IMR-90 (cell line): Measurements from ENCODE around the gene DNAH8. TPM values are rescaled to one million over a fixed set of nuclear protein-coding genes. Genes with fewer than 3 reads are reported as not detected.

ENCODE experiments used
- ATAC-seq: fragments of 200-7000 bp; cut with Tn5 transposase; 2 replicates; pipeline ENCODE4 v1.9.1; 2020; ENCODE audit warnings: low read depth, mild to moderate bottlenecking, moderate library complexity
- BruUV-seq: library from RNA; stranded (reverse); fragments of 400-500 nt; replicated peaks from 2 replicates; lab custom pipeline; 2021; lab: Mats Ljungman, UMichigan
- CTCF ChIA-PET: fragments of 300-600 bp; formaldehyde crosslinking; extraction: SDS; loops from one replicate; lab custom pipeline; 2021; ENCODE audit warnings: antibody characterized with exemption; lab: Yijun Ruan, JAX
- POLR2A ChIA-PET: fragments of 300-600 bp; sonication (Branson Sonifier 250); formaldehyde crosslinking; loops from one replicate; lab custom pipeline; 2022; ENCODE audit warnings: antibody characterized with exemption; ENCODE audit not compliant: unreplicated experiment; lab: Charles Lee
- DNase-seq: peaks from one replicate; pipeline ENCODE4 v3.0.0; 2013
- H2AFZ ChIP-seq: replicated peaks from 2 replicates; pipeline ENCODE3; 2013; ENCODE audit warnings: low read length, mild to moderate bottlenecking; ENCODE audit not compliant: poor library complexity
- H2AK5ac ChIP-seq: 2 replicates; pipeline ENCODE4 v1.6.1; 2013; ENCODE audit warnings: low read depth, low read length, inconsistent platforms
- H2AK9ac ChIP-seq: replicated peaks from 2 replicates; pipeline ENCODE3; 2013; ENCODE audit warnings: mild to moderate bottlenecking, low read depth, low read length, moderate library complexity; ENCODE audit not compliant: poor library complexity
- H2BK120ac ChIP-seq: 2 replicates; pipeline ENCODE4 v1.6.1; 2013; ENCODE audit warnings: low read depth, low read length, inconsistent platforms
- H2BK15ac ChIP-seq: 3 replicates; pipeline ENCODE4 v1.6.1; 2013; ENCODE audit warnings: low read depth, low read length, inconsistent platforms
- H2BK20ac ChIP-seq: 2 replicates; pipeline ENCODE4 v1.6.1; 2013; ENCODE audit warnings: low read depth, mild to moderate bottlenecking, inconsistent platforms, low read length, moderate library complexity
- H2BK5ac ChIP-seq: 2 replicates; pipeline ENCODE4 v1.6.1; 2013; ENCODE audit warnings: mild to moderate bottlenecking, low read depth, low read length, inconsistent platforms; ENCODE audit not compliant: poor library complexity, severe bottlenecking
- H3K14ac ChIP-seq: replicated peaks from 2 replicates; pipeline ENCODE4 v1.6.1; 2013; ENCODE audit warnings: low read depth, low read length, inconsistent platforms
- H3K18ac ChIP-seq: 2 replicates; pipeline ENCODE4 v1.6.1; 2013; ENCODE audit warnings: low read depth, low read length, control low read depth
- H3K23ac ChIP-seq: 2 replicates; pipeline ENCODE4 v1.6.1; 2013; ENCODE audit warnings: low read depth, low read length, inconsistent platforms
- H3K27ac ChIP-seq: 2 replicates; pipeline ENCODE4 v1.5.1; 2013; ENCODE audit warnings: mild to moderate bottlenecking, control low read depth, low read length; ENCODE audit not compliant: insufficient read depth
- H3K27me3 ChIP-seq: 2 replicates; pipeline ENCODE4 v1.6.1; 2013; ENCODE audit warnings: low read length; ENCODE audit not compliant: control insufficient read depth, insufficient read depth
- H3K36me3 ChIP-seq: 2 replicates; pipeline ENCODE4 v1.6.1; 2013; ENCODE audit warnings: low read length, mixed read lengths; ENCODE audit not compliant: control insufficient read depth, insufficient read depth
- H3K4ac ChIP-seq: 2 replicates; pipeline ENCODE4 v1.6.1; 2013; ENCODE audit warnings: low read depth, low read length, inconsistent platforms
- H3K4me1 ChIP-seq: 2 replicates; pipeline ENCODE4 v1.6.1; 2013; ENCODE audit warnings: low read length, mixed read lengths; ENCODE audit not compliant: control insufficient read depth, insufficient read depth
- H3K4me2 ChIP-seq: 2 replicates; pipeline ENCODE4 v1.6.1; 2013; ENCODE audit warnings: low read depth, mild to moderate bottlenecking, control low read depth, low read length, moderate library complexity
- H3K4me3 ChIP-seq: 2 replicates; pipeline ENCODE4 v1.5.1; 2013; ENCODE audit warnings: low read depth, mild to moderate bottlenecking, control low read depth, low read length, moderate library complexity; ENCODE audit not compliant: insufficient read depth
- H3K56ac ChIP-seq: 2 replicates; pipeline ENCODE4 v1.6.1; 2013; ENCODE audit warnings: low read length, inconsistent platforms; ENCODE audit not compliant: insufficient read depth; ENCODE audit errors: extremely low read depth
- H3K79me1 ChIP-seq, 2 experiments: 2 replicates each; pipeline ENCODE4 v1.6.1; 2013; ENCODE audit warnings: low read length in 2 of 2, inconsistent platforms in 1 of 2, low read depth in 1 of 2
- H3K9ac ChIP-seq: 2 replicates; pipeline ENCODE4 v1.6.1; 2013; ENCODE audit warnings: low read depth, low read length, control low read depth
- H3K9me1 ChIP-seq: 2 replicates; pipeline ENCODE4 v1.6.1; 2013; ENCODE audit warnings: low read length, inconsistent platforms; ENCODE audit not compliant: insufficient read depth
- H3K9me3 ChIP-seq: 2 replicates; pipeline ENCODE4 v1.6.1; 2013; ENCODE audit warnings: low read length; ENCODE audit not compliant: control insufficient read depth, insufficient read depth
- H4K20me1 ChIP-seq: 2 replicates; pipeline ENCODE4 v1.6.1; 2013; ENCODE audit warnings: low read length, inconsistent platforms; ENCODE audit not compliant: insufficient read depth
- H4K5ac ChIP-seq: 2 replicates; pipeline ENCODE4 v1.6.1; 2013; ENCODE audit warnings: mild to moderate bottlenecking, low read depth, low read length, control low read depth
- H4K8ac ChIP-seq, 2 experiments: 2 replicates each; pipeline ENCODE4 v1.6.1; 2013; ENCODE audit warnings: low read depth in 2 of 2, low read length in 2 of 2, control low read depth in 1 of 2, inconsistent platforms in 1 of 2
- H4K91ac ChIP-seq: 2 replicates; pipeline ENCODE4 v1.6.1; 2013; ENCODE audit warnings: low read depth, low read length, inconsistent platforms; ENCODE audit not compliant: insufficient read depth
- BHLHE40 ChIP-seq: fragments of 150-350 bp; IDR thresholded peaks from 2 replicates; pipeline ENCODE4 v1.6.1; 2016; ENCODE audit warnings: mild to moderate bottlenecking, low read depth, low read length
- FOS ChIP-seq: fragments of 150-350 bp; IDR thresholded peaks from 2 replicates; pipeline ENCODE4 v1.6.1; 2016; ENCODE audit warnings: low read depth, low read length
- MAZ ChIP-seq: IDR thresholded peaks from 2 replicates; pipeline ENCODE4 v1.6.1; 2012; ENCODE audit warnings: low read depth, mild to moderate bottlenecking, low read length, improper control_type of control experiment, moderate library complexity, borderline replicate concordance
- NFE2L2 ChIP-seq: fragments of 150-350 bp; IDR thresholded peaks from 2 replicates; pipeline ENCODE4 v1.6.1; 2016; ENCODE audit warnings: low read depth, mild to moderate bottlenecking, low read length
- POLR2A ChIP-seq: IDR thresholded peaks from 2 replicates; pipeline ENCODE4 v1.6.1; 2012; ENCODE audit warnings: mild to moderate bottlenecking, low read depth, low read length
- RCOR1 ChIP-seq: IDR thresholded peaks from 2 replicates; pipeline ENCODE4 v1.6.1; 2012; ENCODE audit warnings: mild to moderate bottlenecking, low read length, improper control_type of control experiment; ENCODE audit not compliant: insufficient replicate concordance
- dilution Hi-C: fragments of 300-500 bp; cut with HindIII; formaldehyde crosslinking; loops from one replicate; pipeline ENCODE4 v1.14.3; 2018; ENCODE audit warnings: low sequenced_read_pairs; ENCODE audit not compliant: unreplicated experiment
- in situ Hi-C: fragments of 300-500 bp; cut with MboI; formaldehyde crosslinking; loops from 3 replicates; pipeline ENCODE4 v1.14.3; 2019; ENCODE audit warnings: low sequenced_read_pairs, inconsistent platforms, mixed read lengths
- intact Hi-C: fragments of 100-400 bp; cut with micrococcal nuclease; formaldehyde crosslinking; loops from 2 replicates; pipeline ENCODE4 v1.10.0; 2022
- polyA plus RNA-seq, 3 experiments: library from polyadenylated mRNA; depleted of rRNA; stranded (reverse); fragments of >200 nt; gene quantifications; 2 replicates each; pipeline ENCODE4 v1.2.3, GENCODE V29; 2012; ENCODE audit warnings: low replicate concordance in 1 of 3
- total RNA-seq: library from RNA; depleted of rRNA; stranded (reverse); fragments of >200 nt; gene quantifications from 2 replicates; pipeline ENCODE4 v1.2.3, GENCODE V29; 2012
- TF ChIP-seq, protein P1 (sequence below): fragments of 150-350 bp; IDR thresholded peaks from 2 replicates; pipeline ENCODE4 v1.6.1; 2016; ENCODE audit warnings: low read depth, mild to moderate bottlenecking, low read length, moderate library complexity, borderline replicate concordance
- TF ChIP-seq, protein P2 (sequence below): conservative IDR thresholded peaks from 2 replicates; pipeline ENCODE4 v1.5.1; 2012; ENCODE audit warnings: mild to moderate bottlenecking, low read depth, low read length, improper control_type of control experiment

DNAH8 gene
- total and polyA plus RNA-seq, 2 of the 4 experiments (the other 2 are of a cell fraction): not detected

DNA sequence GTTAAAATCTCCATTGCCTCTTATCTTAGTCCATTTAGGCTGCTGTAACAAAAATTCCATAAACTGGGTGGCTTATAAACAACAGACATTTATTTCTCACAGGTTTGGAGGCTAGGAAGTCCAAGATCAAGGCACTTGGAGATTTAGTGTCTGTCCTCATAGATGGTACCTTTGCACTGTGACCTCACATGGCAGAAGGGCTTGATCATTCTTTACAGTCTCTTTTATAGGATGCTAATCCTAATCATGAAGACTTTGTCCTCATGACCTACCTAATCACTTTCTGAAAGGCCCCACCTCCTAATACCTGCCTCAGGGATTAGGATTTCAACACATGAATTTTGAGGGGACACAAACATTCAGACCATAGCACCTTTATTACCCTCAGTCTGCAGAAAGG is 18.8 kb upstream of the DNAH8 start:
- intact Hi-C loops: no loop called here
- CTCF ChIA-PET: no interaction called here

More for the DNA sequence above, 18.8 kb upstream of the DNAH8 start:
- Histone ChIP-seq H2BK20ac (no peak overlapping the region), H3K4me2 (no peak overlapping the region), H3K56ac (no peak overlapping the region), H2BK15ac (no peak overlapping the region), H3K9ac (no peak overlapping the region), H3K4ac (no peak overlapping the region), H4K20me1 (peaks cover 8% of the 10 kb centered on the region; the same call in 1 of the 2 replicates), H4K5ac (no peak overlapping the region), H2AK9ac (no peak overlapping the region), H2BK120ac (no peak overlapping the region), H2AK5ac (no peak overlapping the region), H3K14ac (no peak overlapping the region), H3K4me3 (no peak overlapping the region), H3K9me1 (no peaks in the 10 kb centered on the region), H2AFZ (no peak overlapping the region), H3K79me1 (peaks cover 6 to 27% of the 10 kb centered on the region in 2 experiments; a peak in 3 of 4 replicates), H3K9me3 (peaks cover 5% of the 10 kb centered on the region; the same call in 1 of the 2 replicates), H2BK5ac (no peak overlapping the region), H4K8ac (no peak overlapping the region), H4K91ac (no peak overlapping the region), H3K4me1 (no peaks in the 10 kb centered on the region), H3K23ac (no peak overlapping the region), H3K27ac (no peak overlapping the region), H3K18ac (no peak overlapping the region), H3K36me3 (0 out of 2 replicates have a peak, but pooled peaks cover 3% of the 10 kb centered on the region), H3K27me3 (no peaks in the 10 kb centered on the region)
- ATAC-seq: no peak
- in situ Hi-C loops (no loop called here), dilution Hi-C loops (no loop called here)
- POLR2A ChIA-PET: no interaction called here
- TF ChIP-seq BHLHE40 (no peak), MAZ (no peak), FOS (no peak), NFE2L2 (no peak), POLR2A (no peak), RCOR1 (no peak)
- TF ChIP-seq, protein P1, sequence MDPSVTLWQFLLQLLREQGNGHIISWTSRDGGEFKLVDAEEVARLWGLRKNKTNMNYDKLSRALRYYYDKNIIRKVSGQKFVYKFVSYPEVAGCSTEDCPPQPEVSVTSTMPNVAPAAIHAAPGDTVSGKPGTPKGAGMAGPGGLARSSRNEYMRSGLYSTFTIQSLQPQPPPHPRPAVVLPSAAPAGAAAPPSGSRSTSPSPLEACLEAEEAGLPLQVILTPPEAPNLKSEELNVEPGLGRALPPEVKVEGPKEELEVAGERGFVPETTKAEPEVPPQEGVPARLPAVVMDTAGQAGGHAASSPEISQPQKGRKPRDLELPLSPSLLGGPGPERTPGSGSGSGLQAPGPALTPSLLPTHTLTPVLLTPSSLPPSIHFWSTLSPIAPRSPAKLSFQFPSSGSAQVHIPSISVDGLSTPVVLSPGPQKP: no peak
- TF ChIP-seq, protein P2, sequence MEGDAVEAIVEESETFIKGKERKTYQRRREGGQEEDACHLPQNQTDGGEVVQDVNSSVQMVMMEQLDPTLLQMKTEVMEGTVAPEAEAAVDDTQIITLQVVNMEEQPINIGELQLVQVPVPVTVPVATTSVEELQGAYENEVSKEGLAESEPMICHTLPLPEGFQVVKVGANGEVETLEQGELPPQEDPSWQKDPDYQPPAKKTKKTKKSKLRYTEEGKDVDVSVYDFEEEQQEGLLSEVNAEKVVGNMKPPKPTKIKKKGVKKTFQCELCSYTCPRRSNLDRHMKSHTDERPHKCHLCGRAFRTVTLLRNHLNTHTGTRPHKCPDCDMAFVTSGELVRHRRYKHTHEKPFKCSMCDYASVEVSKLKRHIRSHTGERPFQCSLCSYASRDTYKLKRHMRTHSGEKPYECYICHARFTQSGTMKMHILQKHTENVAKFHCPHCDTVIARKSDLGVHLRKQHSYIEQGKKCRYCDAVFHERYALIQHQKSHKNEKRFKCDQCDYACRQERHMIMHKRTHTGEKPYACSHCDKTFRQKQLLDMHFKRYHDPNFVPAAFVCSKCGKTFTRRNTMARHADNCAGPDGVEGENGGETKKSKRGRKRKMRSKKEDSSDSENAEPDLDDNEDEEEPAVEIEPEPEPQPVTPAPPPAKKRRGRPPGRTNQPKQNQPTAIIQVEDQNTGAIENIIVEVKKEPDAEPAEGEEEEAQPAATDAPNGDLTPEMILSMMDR: no peak
- BruUV-seq: no TSS peak
- DNase-seq: no peak
